ENCODE data around the gene HAUS5. TPM values are rescaled to one million over a fixed set of nuclear protein-coding genes. Genes with fewer than 3 reads are reported as not detected.

Gene HAUS5
- total RNA-seq, 6 experiments from 2014 or later: 3.7 to 6.1 (median 4.4) TPM

GRCh38 chr19:35655600-35655999 is 43.1 kb downstream of the HAUS5 start:
- ATAC-seq (no peak), DNase-seq (no peak)
- Histone ChIP-seq H3K9me3 (no peaks in the 10 kb centered on the region), H3K27ac (no peak overlapping the region), H3K27me3 (no peaks in the 10 kb centered on the region), H3K36me3 (peaks cover 10 to 82% (median 25%) of the 10 kb centered on the region in 4 donors), H3K4me3 (no peak overlapping the region), H3K4me1 (peaks cover 0 to 7% (median 1%) of the 10 kb centered on the region in 4 donors)
- 92% methylated on average over 4 of the region's 4 CpGs for WGBS (ENCODE audit: insufficient coverage, low coverage, low lambda C conversion rate, missing lambda C conversion rate)
- TF ChIP-seq POLR2A (IDR thresholded peaks at IDR 0.05): no peak
- no peak for TF ChIP-seq CTCF (IDR thresholded peaks at IDR 0.05)
- intact Hi-C loops (cut with DNase I): no loop called here

GRCh38 chr19:35656700-35657099 is 44.2 kb downstream of the HAUS5 start:
- no peak for TF ChIP-seq CTCF (IDR thresholded peaks at IDR 0.05)
- intact Hi-C loops (cut with DNase I): no loop called here
- Histone ChIP-seq H3K9me3 (no peaks in the 10 kb centered on the region), H3K4me1 (peaks cover 0 to 11% (median 5%) of the 10 kb centered on the region in 4 donors), H3K36me3 (peaks cover 10 to 72% (median 25%) of the 10 kb centered on the region in 4 donors), H3K4me3 (no peak overlapping the region), H3K27ac (no peak overlapping the region), H3K27me3 (no peaks in the 10 kb centered on the region)
- no peak for ATAC-seq
- no peak for DNase-seq
- WGBS (ENCODE audit: insufficient coverage, low coverage, low lambda C conversion rate, missing lambda C conversion rate): 93% methylated on average over 5 of the region's 6 CpGs

GRCh38 chr19:35657904-35658700 is 45.6 kb downstream of the HAUS5 start:
- intact Hi-C loops (cut with DNase I): no loop called here
- Histone ChIP-seq H3K9me3 (no peaks in the 10 kb centered on the region), H3K27ac (no peak overlapping the region), H3K36me3 (peaks cover 10 to 60% (median 25%) of the 10 kb centered on the region in 4 donors), H3K4me1 (peaks cover 0 to 20% (median 8%) of the 10 kb centered on the region in 4 donors), H3K27me3 (no peaks in the 10 kb centered on the region), H3K4me3 (no peak overlapping the region)
- no peak for DNase-seq
- ATAC-seq: no peak
- TF ChIP-seq POLR2A (IDR thresholded peaks at IDR 0.05): no peak
- TF ChIP-seq CTCF (IDR thresholded peaks at IDR 0.05): no peak
- WGBS (ENCODE audit: insufficient coverage, low coverage, low lambda C conversion rate, missing lambda C conversion rate): 85% methylated on average over 11 of the region's 15 CpGs

- WGBS (ENCODE audit: insufficient coverage, low coverage, low lambda C conversion rate, missing lambda C conversion rate): 85% methylated on average over 5 of the region's 6 CpGs
- H3K27ac ChIP-seq: peak overlapping the region in 2 of 3 donors; percentile 21 to 43
These were observed 49.4 kb downstream of the HAUS5 start for GRCh38 chr19:35661995-35662340.

More at GRCh38 chr19:35661995-35662340, 49.4 kb downstream of the HAUS5 start:
- Histone ChIP-seq H3K9me3 (no peaks in the 10 kb centered on the region), H3K4me1 (peaks cover 0 to 20% (median 8%) of the 10 kb centered on the region in 4 donors), H3K4me3 (no peak overlapping the region), H3K27me3 (no peaks in the 10 kb centered on the region), H3K36me3 (peaks cover 8 to 26% (median 12%) of the 10 kb centered on the region in 4 donors)
- DNase-seq (no peak), ATAC-seq (no peak)
- TF ChIP-seq POLR2A (IDR thresholded peaks at IDR 0.05) (no peak), CTCF (IDR thresholded peaks at IDR 0.05) (no peak)
- intact Hi-C loops (cut with DNase I): no loop called here

Data from right lobe of liver (tissue), 6 donors.